HUES64 (cell line): ENCODE measurements around the gene LDB3.

Source experiments
- H3K27ac ChIP-seq: 2 replicates; pipeline ENCODE4 v1.7.0; 2013; ENCODE audit warnings: low read depth, low read length, inconsistent platforms
- H3K27me3 ChIP-seq: 2 replicates; pipeline ENCODE4 v1.6.1; 2013; ENCODE audit warnings: mild to moderate bottlenecking, low read length; ENCODE audit not compliant: insufficient read depth
- H3K36me3 ChIP-seq: 2 replicates; pipeline ENCODE4 v1.6.1; 2013; ENCODE audit warnings: mild to moderate bottlenecking, low read length; ENCODE audit not compliant: insufficient read depth
- H3K4me1 ChIP-seq: 2 replicates; pipeline ENCODE4 v1.6.1; 2013; ENCODE audit warnings: mild to moderate bottlenecking, low read length, moderate library complexity; ENCODE audit not compliant: insufficient read depth
- H3K4me3 ChIP-seq: 2 replicates; pipeline ENCODE4 v1.5.1; 2013; ENCODE audit warnings: mild to moderate bottlenecking, low read length, moderate library complexity
- H3K9ac ChIP-seq: 2 replicates; pipeline ENCODE4 v1.6.1; 2013; ENCODE audit warnings: mild to moderate bottlenecking, low read depth, low read length
- H3K9me3 ChIP-seq: 2 replicates; pipeline ENCODE4 v1.6.1; 2013; ENCODE audit warnings: low read depth, low read length; ENCODE audit not compliant: insufficient read depth
- WGBS: fragments of 150-250, 120-280 bp; methylation state at CpG from one replicate; pipeline ENCODE4 v1.1.7; 2013; ENCODE audit warnings: missing lambda C conversion rate; 5-methylcytosine and 5-hydroxymethylcytosine counted together

The LDB3 gene

DNA sequence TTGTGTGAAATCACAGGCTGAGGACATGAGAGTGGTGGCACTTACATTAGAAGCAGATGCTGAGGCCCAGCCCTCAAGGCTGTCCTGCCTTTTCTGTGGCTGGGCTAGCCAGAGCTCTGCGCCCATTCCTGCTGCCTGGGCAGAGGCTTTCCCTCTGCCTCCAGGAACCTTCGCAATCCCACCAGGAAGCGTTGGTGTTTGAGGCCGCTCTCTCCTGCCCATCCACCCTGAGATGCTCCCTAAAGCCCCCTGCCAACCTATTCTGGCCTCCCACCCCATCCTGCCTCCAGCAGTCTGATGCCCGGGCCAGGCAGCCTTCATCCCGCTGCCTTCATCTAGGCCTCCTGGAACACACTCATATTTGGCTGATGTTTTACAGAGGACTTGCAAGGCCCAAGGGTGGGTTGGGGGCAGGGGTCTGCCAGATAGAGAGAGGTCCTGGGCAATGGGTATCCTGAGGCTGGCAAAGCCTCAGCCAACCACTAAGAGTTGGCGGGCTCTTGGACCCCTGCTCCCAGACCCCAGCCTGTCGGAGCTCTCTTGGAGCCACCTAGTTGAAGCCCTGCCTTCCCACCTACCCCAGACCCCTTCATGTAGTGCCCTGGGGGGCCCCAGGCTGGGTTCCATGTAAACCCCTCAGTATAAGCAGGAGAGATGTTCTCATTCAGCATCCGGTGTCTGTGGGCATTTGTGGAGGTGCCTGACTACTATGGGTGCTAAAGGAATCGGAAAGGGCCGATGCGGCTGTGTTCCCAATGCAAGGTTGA is 32.7 kb downstream of the LDB3 start:
- Histone ChIP-seq H3K9me3 (no peaks in the 10 kb centered on the region), H3K27me3 (no peaks in the 10 kb centered on the region), H3K27ac (no peak overlapping the region), H3K36me3 (no peaks in the 10 kb centered on the region), H3K4me1 (peaks cover 9% of the 10 kb centered on the region), H3K9ac (no peak overlapping the region), H3K4me3 (no peak overlapping the region)
- 95% methylated on average over 12 of the region's 12 CpGs for WGBS

DNA sequence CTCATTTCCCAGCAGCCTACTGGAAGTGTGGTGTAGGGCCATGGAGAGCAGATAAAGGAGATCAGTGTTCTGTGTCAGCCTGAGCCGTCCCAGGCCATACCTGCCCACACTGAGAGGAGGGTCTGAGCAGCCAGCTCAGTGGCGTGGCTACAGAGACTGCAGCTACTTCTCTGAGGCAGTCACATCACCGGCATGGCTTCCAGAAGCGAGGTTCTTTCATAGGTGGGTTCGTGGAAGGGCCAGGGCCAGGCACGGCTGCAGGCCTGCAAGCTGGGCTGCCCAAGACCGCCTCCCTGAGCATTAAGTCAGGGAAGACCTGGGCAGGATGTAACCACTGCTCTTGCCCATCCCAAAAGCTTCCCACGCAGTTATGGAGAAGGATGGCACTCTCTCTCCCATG is 34.9 kb downstream of the LDB3 start:
- Histone ChIP-seq H3K9ac (no peak overlapping the region), H3K36me3 (no peaks in the 10 kb centered on the region), H3K27me3 (no peaks in the 10 kb centered on the region), H3K4me1 (peaks cover 11% of the 10 kb centered on the region; the same call in 1 of the 2 replicates), H3K9me3 (no peaks in the 10 kb centered on the region), H3K4me3 (no peak overlapping the region), H3K27ac (no peak overlapping the region)
- 94% methylated on average over 8 of the region's 8 CpGs for WGBS

DNA sequence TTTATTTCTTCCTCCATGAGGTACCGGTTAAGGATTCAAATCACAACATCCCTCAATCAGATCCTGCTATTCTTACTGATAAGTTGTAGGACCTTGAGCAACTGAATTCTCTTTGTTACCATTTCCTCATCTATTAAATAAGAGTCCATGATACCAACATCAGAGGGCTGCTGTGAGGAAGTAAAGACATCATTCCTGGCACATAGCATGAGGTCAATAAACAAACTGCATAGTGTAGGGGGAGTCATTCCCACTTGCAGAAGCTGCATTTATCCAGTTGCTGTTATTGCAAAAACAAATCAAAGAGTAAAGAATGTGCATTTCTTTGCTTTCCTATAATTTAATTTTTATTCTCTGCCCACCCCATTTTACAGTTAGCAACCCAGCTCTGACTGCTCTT is 36.8 kb downstream of the LDB3 start:
- no peak overlapping the region for H3K9ac ChIP-seq
- H3K4me3 ChIP-seq = no peak overlapping the region
- no peaks in the 10 kb centered on the region for H3K9me3 ChIP-seq
- no peaks in the 10 kb centered on the region for H3K27me3 ChIP-seq
- WGBS = 92% methylated on average over 1 of the region's 1 CpG
- H3K4me1 ChIP-seq = peaks cover 11% of the 10 kb centered on the region; the same call in 1 of the 2 replicates
- H3K36me3 ChIP-seq = no peaks in the 10 kb centered on the region
- H3K27ac ChIP-seq = no peak overlapping the region

DNA sequence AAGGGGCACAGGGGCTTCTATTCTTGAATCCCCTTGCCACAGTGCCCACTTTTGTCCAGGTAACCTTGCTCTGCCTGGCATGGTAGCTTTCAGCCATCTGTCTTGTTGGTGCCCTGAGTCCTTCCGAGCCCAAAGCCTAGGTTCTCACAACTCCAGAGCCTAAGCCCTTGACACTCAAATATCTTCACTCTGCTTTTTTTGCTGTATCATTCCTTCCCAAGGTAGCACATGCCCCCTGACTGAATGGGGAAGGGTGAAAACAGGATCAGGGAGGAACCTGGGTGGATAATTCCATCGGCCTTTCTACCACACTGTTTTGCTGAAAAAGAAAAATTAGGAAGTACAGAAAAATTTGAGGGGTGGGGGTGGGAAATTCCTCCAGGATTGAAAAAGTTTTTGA is 37.6 kb downstream of the LDB3 start:
- whole genome bisulfite sequencing = 96% methylated on average over 2 of the region's 2 CpGs
- H3K4me3 ChIP-seq = no peak overlapping the region
- H3K36me3 ChIP-seq = no peaks in the 10 kb centered on the region
- H3K4me1 ChIP-seq = peaks cover 13% of the 10 kb centered on the region
- no peaks in the 10 kb centered on the region for H3K9me3 ChIP-seq
- H3K9ac ChIP-seq = no peak overlapping the region
- no peak overlapping the region for H3K27ac ChIP-seq
- H3K27me3 ChIP-seq = no peaks in the 10 kb centered on the region

DNA sequence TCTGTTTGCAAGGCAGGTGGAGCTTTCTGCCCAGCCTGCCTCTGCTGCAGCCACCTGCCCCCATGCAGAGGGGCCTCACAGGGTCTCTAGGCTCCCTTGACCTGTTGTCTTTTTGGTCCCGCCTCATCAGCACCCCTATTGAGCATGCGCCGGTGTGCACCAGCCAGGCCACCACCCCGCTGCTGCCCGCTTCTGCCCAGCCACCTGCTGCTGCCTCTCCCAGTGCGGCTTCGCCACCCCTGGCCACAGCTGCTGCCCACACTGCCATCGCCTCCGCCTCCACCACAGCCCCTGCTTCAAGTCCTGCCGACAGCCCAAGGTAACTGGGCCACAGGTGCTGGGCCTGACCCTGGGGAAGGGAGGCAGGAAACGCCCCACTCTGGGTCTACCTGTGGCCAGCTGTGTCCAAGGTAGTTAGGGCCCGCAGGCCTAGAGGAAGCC is 38.1 kb downstream of the LDB3 start:
- peaks cover 14% of the 10 kb centered on the region for H3K4me1 ChIP-seq
- H3K9me3 ChIP-seq = no peaks in the 10 kb centered on the region
- H3K9ac ChIP-seq = no peak overlapping the region
- H3K27me3 ChIP-seq = no peaks in the 10 kb centered on the region
- H3K27ac ChIP-seq = no peak overlapping the region
- no peaks in the 10 kb centered on the region for H3K36me3 ChIP-seq
- WGBS = 91% methylated on average over 12 of the region's 12 CpGs
- H3K4me3 ChIP-seq = no peak overlapping the region

DNA sequence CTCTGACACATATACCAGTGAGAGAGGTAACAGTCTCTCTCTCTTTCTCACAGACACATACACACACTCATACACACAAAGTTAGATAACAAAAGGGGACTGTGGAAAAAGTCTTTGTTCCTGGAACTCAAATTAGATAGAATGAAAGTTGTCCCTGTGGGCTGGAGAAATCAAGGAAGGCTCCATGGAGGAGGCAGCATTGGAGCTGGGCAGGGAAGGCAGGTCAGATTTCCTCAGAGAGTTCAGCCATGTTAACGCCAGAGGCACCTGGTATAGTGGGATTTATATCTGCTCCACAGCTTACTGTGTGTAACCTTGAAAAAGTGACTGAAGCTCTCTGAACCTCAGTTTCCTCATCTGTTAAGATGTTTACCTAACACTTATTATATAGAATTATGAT is 38.7 kb downstream of the LDB3 start:
- Histone ChIP-seq H3K9me3 (no peaks in the 10 kb centered on the region), H3K27ac (no peak overlapping the region), H3K9ac (no peak overlapping the region), H3K27me3 (no peaks in the 10 kb centered on the region), H3K4me1 (peaks cover 14% of the 10 kb centered on the region), H3K4me3 (no peak overlapping the region), H3K36me3 (no peaks in the 10 kb centered on the region)
- 100% methylated on average over 1 of the region's 1 CpG for WGBS

DNA sequence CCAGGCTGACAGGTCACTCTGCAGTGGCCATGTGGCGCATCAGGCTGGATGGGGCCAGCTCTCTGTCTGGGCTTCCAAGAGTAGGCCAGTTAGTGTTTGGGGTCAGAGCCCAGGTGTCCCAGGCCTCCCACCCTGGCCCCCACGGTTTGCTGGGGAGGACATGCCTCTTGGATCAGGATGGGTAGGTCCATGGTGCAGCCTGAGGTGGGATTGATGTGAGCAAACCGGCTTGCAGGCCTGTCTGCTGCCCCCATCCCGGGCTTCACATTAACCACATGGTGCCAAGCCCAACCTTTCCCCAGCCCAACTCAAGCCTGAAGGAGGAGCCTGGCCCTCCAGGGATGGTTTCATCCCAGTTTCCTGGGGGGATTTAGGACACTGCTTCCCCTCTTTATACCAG is 39.2 kb downstream of the LDB3 start:
- H3K4me1 ChIP-seq = peaks cover 14% of the 10 kb centered on the region
- 84% methylated on average over 4 of the region's 4 CpGs for WGBS
- no peak overlapping the region for H3K9ac ChIP-seq
- H3K4me3 ChIP-seq = no peak overlapping the region
- no peaks in the 10 kb centered on the region for H3K36me3 ChIP-seq
- H3K27ac ChIP-seq = no peak overlapping the region
- H3K9me3 ChIP-seq = no peaks in the 10 kb centered on the region
- H3K27me3 ChIP-seq = no peaks in the 10 kb centered on the region

DNA sequence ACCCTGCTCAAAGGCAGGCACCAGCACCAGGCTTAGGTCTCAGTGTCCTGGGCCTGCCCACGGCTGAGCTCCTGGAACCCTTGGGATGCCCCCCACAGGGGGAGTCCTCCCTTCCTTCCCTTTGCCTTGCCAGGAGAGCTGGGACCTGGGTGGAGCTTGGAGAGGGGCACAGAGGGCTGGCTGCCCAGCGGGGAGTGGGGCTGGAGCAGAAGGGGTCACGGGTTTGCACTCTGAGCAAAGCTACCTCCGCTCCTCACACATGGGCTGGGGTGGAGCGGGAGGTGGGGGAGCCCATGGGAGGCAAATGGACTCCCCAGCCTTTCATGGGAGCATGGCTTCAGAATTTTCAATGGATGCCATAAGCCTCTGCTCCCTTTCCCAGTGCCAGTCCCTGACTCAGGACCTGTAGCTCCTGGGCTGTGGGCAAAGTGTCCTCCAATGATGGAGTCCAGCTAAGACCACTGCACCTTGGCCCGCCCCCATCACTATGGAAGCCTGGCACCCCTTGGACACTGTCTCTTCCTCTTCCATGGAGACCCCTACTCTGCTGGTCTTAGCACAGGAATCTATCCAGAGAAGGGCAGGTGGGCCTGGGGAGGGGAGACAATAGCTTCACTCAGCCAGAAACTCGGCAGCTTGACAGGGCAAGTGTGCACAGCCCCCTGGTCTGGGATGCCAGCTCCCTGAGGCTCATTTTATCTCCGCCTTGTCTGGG is 39.9 kb downstream of the LDB3 start:
- Histone ChIP-seq H3K4me1 (peaks cover 14% of the 10 kb centered on the region), H3K4me3 (no peak overlapping the region), H3K36me3 (no peaks in the 10 kb centered on the region), H3K9ac (no peak overlapping the region), H3K27ac (no peak overlapping the region), H3K9me3 (no peaks in the 10 kb centered on the region), H3K27me3 (no peaks in the 10 kb centered on the region)
- 87% methylated on average over 8 of the region's 8 CpGs for WGBS

DNA sequence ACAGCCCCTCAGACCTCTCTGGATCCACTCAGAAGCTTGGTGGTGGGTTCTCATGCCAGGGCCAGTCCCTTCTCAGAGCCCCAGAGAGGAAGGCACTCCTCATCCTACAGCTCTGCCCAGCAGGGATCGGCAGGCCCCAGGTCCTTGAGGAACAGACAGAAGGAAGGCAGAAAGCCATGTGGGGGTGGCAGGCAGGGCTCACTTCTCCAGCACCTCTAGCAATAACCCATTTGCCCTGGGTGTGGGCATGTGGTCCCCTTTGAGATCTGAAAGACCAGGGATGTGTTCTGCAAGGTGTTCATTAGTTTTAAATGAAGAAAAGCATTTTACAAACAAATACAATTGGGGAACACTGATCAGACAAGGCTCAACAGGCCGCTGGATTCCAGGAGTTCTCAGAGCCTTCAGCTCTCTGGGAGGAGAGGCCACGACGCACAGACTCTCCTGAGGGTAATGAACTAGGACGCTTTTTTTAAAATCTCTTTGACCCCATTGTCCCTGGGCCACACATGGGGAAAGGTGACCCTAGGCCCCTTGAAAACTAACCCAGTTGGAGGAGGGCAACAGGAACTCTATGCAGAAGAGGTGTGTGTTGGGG is 40.6 kb downstream of the LDB3 start:
- Histone ChIP-seq H3K9ac (no peak overlapping the region), H3K4me3 (no peak overlapping the region), H3K9me3 (no peaks in the 10 kb centered on the region), H3K36me3 (no peaks in the 10 kb centered on the region), H3K27me3 (no peaks in the 10 kb centered on the region), H3K4me1 (peaks cover 14% of the 10 kb centered on the region), H3K27ac (no peak overlapping the region)
- WGBS = 78% methylated on average over 5 of the region's 5 CpGs

DNA sequence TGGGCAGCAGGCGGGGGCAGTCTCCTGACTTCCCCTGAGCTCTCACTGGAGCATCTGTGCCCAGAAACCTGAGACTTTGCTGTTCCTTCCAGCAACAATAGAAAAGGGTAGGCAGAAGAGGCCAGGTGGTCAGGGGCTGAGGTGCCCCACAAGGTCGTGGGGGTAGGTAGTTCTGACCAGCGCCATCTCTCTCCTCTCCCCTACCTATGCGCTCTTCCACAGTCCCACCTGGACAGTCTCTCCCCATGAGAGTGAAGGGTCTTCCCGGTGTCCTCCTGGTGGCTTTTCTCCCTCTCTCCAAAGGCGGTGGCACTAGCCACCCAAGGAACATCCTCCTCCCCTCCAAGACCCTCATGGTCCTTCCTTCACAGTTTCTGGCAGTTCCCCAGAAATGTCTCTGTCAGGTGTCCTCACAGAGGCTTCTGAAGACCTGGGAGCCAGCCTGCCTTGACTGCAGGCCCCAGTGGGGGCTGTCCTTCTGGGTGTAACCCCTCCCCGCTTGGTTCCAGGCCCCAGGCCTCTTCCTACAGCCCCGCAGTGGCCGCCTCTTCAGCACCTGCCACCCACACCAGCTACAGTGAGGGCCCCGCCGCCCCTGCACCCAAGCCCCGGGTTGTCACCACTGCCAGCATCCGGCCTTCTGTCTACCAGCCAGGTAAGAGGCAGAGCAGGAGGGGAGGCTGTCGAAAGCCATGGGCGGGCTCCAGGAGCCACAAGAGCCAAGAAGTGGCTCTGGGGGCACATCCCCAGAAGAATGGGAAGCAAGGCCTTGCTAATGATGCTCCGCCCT is 41.3 kb downstream of the LDB3 start:
- H3K27ac ChIP-seq = no peak overlapping the region
- H3K9me3 ChIP-seq = no peaks in the 10 kb centered on the region
- peaks cover 14% of the 10 kb centered on the region for H3K4me1 ChIP-seq
- WGBS = 95% methylated on average over 16 of the region's 16 CpGs
- no peak overlapping the region for H3K9ac ChIP-seq
- H3K27me3 ChIP-seq = no peaks in the 10 kb centered on the region
- no peak overlapping the region for H3K4me3 ChIP-seq
- no peaks in the 10 kb centered on the region for H3K36me3 ChIP-seq
